Activated CD4-positive, alpha-beta T cell treated with anti-CD3 and anti-CD28 coated beads, Interleukin-10, Interleukin-2, amounts not matched to agents 100 ng/mL and 50 ng/mL, durations not matched to agents 16 hours and 8 hours (primary cell): ENCODE data around the gene STAT4.

Experiments used
- DNase-seq: peaks from one replicate; pipeline ENCODE4 v3.0.0-alpha.2; 2020

The STAT4 gene

DNA sequence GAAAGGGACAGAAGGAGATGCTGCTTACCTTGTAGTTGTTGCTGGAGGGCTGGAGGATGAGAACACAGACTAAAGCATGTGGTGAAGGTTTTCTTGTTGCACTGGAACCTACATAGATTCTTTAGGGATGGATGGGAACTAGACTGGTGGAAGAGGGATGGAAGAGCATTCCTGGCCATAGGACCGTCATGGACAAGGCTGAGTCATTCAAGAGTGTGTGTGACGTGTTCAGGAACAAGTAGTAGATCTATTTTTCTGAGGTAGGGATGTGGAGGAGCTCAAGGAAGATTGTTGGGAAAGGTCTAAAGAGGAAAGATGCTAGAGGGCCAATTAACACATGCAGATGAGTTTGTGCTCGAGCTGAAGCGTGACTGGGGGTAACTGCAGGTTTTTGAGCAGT, 6.6 kb downstream of the STAT4 start:
- DNase-seq: no peak

DNA sequence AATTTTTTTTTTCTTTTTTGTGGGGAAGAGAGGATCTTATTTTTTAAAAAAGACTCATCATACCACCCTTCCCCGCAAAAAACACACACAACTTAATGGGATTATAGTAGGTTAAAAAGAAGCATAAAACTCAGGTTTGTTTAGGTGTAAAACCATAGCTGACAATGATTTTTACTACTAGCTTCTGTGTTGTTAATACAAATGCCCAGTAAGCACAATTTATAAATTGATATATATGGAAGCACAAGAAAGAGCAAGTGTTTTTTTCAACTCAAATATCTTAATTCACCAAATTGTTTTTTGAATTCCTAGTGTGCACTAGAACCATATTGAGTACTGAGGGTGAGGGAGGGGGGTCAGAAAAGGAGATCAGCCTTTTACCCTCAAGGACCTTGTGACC, 7.0 kb downstream of the STAT4 start:
- no peak for DNase-seq

- no peak for DNase-seq
These were observed 21.9 kb downstream of the STAT4 start for GRCh38 chr2:191128911-191129304.

DNA sequence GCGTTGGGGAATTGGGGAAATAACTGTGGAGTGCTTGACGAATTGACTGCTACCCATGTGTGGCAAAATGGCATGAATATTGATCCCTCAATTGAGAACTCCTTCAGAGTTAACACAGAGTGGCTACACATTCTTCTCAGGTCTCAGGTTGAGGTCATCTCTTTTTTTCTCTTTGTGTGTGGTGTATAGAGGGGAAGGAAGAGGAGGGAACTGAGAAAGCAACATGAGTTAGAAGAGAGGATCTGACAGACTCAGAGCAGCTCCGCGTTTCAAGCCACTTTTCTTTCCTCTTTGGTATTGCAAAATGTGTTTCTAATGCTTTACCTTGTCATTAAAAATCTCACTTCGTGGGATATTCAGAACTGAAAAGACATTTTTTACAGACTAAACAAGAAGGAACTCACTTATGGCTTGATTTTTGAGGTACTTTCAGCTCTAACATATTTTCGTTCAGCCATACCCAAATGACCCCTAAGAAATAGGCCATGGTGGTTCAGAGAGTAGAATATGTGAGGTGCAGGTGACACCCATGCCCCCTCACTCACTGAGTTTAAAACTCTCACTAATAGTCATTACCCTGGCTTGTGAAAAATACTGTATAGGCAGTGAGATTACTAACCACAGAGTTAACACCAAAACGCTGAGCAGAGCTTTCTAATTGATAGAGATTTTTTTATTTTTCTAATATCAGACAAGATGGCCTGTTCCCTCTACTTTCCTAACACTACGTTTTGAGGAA, 22.5 kb downstream of the STAT4 start:
- peak; percentile 64 for DNase-seq

DNA sequence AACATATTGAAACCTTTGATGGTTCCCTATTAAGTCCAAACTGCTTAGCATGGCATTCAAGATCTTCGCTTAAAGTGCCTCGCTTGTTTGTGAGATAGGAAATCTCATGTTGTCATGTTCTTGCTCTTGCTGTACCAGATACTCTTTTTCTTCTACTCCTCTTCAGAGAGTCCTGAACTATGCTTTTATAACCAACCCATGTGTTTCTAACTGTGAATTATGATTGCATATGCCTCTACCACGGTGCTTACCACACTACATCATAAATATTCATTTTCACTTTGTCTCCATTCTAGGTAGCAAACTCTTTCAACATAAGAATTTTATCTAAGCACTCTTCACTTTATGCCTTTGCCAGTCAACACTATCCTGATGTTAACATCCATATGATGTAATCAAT, 23.6 kb downstream of the STAT4 start:
- no peak for DNase-seq

DNA sequence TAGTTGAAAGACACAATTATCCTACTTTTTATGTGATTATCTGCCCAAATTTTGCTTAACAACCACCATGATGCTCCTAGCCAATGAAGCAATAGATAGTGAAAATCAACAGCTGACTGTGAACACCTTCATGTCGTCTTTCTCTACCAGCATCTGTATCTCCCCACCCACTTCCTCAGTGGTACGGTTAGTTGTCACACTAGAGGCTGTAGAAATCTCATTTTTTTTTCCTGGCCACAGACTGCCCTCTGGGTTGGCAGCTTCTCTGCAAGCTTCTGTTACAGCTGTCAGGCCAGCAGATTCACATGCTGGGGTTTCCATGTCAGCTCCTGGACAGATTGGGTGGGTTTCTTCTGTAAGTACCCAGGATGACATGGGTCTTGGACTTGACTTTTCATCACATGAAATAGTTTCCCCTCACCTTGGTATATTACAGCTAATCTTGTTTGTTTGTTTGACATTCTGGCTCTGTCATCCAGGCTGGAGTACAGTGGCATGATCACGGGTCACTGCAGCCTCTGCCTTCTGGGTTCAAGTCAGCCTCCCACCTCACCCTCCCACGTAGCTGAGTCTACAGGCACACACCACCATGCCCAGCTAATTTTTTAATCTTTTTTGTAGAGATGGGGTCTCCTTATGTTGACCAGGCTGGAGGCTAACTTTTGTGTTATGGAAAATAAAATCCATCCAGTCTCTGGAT, 24.3 kb downstream of the STAT4 start:
- DNase-seq: peak; percentile 61

DNA sequence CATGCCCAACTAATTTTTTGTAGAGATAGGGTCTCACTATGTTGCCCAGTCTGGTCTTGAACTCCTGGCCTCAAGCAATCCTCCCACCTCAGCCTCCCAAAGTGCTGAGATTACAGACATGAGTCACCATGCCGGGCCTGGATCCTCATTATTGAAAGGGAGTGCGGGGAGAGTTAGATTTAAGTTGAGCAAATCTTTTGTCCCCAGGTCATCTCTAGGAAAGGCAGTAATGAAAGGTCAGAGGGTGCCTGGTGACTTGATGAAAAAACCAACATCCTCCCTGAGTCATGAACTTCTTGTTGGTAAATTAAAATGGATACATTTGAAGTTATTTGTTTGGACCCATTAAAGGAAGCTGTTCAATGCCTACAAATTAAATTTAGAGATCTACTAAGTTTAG, 25.1 kb downstream of the STAT4 start:
- DNase-seq: no peak

DNA sequence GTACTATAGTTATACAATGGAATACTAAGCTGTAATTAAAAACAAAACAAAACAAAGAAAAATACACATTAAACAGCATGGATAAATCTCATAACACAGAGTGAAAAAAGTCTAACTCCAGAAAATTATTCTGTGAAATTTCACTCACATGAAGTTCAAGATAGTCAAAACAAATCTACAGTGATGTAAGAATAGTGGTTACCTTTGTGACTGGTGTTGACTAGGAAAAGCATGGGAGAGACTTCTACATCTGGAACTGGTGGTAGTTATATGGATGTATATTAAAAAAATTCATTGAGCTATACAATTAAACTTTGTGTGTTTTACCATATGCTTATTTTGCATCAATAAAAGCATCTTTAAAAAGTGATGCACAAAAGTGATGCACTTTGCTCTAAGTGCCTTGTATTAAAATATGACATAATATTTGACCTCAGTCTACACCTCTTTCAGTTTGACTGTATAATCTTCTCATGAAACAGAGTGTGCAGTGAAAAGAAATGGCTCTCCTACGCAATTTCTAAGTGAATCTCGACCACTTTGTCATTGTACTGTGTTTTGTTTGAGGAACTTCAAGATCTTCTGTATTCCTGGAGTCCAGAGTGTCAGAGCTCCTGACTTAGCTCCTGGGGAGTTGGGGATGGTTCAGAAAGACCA, 28.0 kb downstream of the STAT4 start:
- peak; percentile 47 for DNase-seq

GRCh38 chr2:191117341-191117740, 33.5 kb downstream of the STAT4 start:
- DNase-seq: no peak

GRCh38 chr2:191115804-191116203, 35.0 kb downstream of the STAT4 start:
- DNase-seq: peak; percentile 71

DNA sequence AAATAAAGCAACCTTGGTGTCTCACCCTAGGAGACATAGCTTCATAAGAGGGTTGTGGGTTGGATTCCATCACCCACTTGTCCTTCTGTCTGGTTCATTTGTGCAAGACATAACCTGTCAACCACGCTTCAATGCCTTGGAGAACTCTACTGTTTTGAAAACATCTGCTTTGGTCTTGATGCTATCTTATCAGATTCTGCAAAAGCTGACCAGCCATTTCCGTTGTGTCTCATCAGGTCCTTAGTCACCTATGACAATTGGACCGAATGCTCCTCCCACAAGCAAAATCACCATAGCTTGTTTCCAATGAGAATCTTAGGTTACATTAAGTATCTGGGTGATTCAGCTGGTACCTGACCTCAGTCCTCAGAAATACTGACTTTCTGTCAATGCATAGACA, 35.4 kb downstream of the STAT4 start:
- DNase-seq: peak; percentile 87

DNA sequence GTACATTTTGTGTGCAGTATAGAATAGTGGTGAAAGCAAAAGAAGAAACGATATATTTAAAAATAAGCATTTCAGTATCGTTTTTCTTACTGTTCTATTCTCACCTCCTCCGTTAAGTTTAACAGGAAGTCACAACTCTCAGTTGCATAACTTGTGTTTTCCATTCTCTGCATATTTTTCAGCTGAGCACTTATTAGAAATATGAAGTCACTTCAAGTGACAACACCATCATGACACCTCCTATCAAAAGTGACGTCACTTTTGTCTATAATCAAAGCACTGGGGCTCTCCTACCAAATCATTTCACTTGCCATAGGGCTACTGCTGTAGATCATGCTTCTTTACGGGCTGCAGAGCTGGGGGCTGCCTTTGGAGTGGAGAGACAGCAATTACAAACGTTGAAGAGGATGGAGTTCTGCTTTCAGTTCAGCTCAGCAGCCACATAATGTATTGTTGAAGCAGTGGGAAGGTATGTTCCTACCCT, 36.3 kb downstream of the STAT4 start:
- DNase-seq: peak; percentile 69

- no peak for DNase-seq
These were observed 37.0 kb downstream of the STAT4 start for GRCh38 chr2:191113761-191114160.

GRCh38 chr2:191112448-191112901, 38.3 kb downstream of the STAT4 start:
- DNase-seq: peak; percentile 53

DNA sequence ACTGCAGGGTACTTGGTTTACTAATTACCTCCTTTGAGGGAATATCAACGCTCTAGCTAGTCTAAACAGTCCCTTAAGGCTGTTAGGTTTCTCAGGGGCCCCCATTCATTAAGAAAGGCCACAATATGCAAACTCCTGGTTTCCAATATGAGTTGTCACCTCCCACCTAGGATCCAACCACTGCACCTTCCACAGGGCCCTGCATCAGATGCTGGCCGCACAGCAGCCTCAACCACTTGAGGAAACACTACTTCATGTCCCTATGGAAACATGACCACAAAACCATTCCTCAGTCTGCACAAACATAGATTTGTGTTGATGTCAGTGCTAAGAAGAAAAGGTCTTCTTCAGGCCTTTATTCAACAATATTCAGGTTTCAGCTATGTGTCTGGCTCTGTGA, 40.9 kb downstream of the STAT4 start:
- peak; percentile 57 for DNase-seq

DNA sequence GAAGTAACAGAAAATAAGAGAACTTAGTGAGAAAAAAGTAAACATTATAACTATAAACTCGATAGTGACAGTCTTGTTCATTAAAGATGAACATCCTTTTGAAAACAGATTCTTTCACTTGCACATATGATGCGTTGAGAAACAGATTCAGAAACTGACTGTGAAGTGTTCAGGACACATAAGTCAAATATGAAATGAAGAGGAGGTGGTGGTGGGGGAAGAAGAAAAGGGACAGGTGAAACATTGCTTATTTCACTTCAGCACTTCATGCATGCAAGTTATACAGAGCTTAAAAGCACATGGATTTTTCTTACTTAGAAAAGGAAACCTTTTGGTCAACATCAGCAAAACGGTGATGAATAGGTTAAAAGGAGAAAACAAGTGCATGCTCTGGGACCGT, 42.5 kb downstream of the STAT4 start:
- peak; percentile 27 for DNase-seq

DNA sequence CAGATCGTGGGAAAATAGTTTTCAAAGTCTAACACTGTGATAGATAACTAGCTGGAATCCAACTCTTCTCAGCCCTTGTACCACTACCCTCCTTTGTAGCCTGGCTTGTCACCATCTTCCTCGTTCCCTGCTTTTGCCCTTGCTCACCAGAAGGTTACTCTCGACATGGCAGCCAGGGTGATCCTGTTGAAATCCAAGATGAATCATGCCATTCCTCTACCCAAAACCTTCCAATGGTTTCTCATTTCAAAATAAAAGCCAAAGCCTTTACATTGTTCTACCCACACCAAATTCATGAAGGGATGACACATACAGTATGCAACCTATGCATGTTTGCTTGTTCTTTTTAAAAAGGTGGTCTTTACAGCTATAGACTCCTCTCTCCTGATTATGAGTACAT, 45.7 kb downstream of the STAT4 start:
- DNase-seq: no peak

DNA sequence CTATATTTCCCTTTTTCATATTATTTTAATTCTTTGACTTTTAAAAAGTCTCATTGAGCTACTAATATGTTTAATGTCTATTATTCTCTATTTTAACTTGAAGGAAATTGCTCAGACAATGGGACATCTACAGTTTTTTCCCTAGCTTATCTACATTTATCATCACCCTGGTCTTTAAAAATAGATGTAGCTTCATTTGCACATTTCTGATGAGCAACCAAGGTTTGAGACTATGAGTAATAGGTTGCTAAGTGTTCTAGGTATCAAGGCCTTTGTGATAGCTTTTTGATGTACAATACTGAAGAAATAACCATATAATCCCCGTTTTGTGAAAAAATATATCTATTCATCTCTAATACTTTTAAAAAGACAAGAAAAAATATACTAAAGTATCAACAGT, 47.0 kb downstream of the STAT4 start:
- DNase-seq: no peak

GRCh38 chr2:191100216-191100615, 50.6 kb downstream of the STAT4 start:
- DNase-seq: no peak

DNA sequence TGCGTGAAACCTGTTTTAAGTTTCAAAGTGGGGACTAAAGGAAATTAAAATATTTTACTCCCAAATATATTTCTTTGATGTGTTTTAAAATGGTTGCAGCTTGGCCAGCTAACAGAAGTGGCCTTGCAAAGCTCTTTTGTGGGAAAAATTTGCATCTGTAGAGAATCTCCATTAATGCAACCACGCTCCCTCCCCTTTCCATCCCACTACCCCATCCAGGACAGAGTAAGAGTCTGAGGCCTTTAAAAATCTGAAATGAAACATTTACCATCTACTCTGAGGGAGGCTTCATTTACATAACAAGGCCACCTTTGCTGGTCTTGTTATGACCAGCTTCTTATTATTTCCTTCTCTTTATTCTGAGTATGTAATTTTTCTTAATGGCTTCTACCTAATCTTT, 63.5 kb downstream of the STAT4 start:
- no peak for DNase-seq

DNA sequence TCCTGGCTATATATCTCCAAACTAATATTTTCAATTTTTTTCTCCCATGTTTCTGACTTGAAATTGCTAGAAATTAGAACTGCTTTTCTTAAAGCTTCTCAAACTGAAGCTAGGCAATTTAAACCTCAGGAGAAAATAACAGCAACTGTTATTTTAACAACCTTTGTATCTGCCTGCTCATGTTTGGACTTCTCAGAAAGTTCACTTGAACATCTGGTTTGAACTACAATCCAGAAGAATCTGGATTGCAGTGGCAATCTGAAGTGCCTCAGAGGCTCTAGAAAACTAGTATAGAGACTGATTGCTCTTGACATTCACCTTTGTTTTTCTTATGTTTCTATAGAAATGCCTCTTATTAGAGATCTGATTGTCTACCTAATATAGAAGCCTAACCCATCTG, 64.1 kb downstream of the STAT4 start:
- no peak for DNase-seq

GRCh38 chr2:191083540-191083939, 67.3 kb downstream of the STAT4 start:
- no peak for DNase-seq

- DNase-seq: no peak
These were observed 68.5 kb downstream of the STAT4 start for GRCh38 chr2:191082321-191082720.
